A673 (cell line): ENCODE results near the gene ARNT2.

ENCODE experiments used
- EZH2 ChIP-seq: fragments of 200-600 bp; sonication (generic); IDR thresholded peaks from 2 replicates; pipeline ENCODE4 v1.6.1; 2017; ENCODE audit warnings: borderline replicate concordance, low read depth, mild to moderate bottlenecking, mixed read lengths, antibody characterized with exemption, low read length; ENCODE audit not compliant: poor library complexity, severe bottlenecking
- TF ChIP-seq, protein P1 (sequence below): fragments of 300-800, 200-600 bp; sonication (generic); conservative IDR thresholded peaks from 2 replicates; pipeline ENCODE4 v1.5.1; 2017; ENCODE audit warnings: low read depth, mild to moderate bottlenecking, antibody characterized with exemption, low read length, moderate library complexity, mixed read lengths

DNA sequence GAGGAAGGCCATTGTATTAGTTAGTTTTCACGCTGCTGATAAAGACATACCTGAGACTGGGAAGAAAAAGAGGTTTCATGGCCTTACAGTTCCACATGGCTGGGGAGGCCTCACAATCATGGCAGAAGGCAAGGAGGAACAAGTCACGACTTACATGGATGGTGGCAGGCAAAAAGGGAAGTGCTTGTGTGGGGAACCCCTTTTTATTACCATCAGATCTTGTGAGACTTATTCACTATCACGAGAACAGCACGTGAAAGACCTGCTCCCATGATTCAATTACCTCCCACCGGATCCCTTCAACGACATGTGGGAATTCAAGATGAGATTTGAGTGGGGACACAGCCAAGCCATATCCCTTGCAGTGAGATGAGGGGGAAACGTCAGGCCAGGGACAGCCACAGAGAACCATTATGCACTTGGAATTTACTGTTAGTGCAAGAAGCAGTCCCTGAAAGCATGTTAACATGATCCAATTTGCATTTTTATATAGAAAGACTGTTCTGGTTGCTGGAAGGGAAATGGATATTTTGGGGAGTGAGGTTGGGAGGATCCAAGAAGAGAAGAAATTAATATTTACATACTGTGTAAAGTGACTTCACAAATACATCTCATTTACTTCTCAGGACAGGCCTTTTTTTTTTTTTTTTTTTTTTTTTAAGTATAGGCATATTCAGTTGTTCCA lies 87.1 kb downstream of the ARNT2 start:
- TF ChIP-seq, protein P1, sequence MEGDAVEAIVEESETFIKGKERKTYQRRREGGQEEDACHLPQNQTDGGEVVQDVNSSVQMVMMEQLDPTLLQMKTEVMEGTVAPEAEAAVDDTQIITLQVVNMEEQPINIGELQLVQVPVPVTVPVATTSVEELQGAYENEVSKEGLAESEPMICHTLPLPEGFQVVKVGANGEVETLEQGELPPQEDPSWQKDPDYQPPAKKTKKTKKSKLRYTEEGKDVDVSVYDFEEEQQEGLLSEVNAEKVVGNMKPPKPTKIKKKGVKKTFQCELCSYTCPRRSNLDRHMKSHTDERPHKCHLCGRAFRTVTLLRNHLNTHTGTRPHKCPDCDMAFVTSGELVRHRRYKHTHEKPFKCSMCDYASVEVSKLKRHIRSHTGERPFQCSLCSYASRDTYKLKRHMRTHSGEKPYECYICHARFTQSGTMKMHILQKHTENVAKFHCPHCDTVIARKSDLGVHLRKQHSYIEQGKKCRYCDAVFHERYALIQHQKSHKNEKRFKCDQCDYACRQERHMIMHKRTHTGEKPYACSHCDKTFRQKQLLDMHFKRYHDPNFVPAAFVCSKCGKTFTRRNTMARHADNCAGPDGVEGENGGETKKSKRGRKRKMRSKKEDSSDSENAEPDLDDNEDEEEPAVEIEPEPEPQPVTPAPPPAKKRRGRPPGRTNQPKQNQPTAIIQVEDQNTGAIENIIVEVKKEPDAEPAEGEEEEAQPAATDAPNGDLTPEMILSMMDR: no peak
- no peak for TF ChIP-seq EZH2
